Stimulated activated naive CD8-positive, alpha-beta T cell treated with anti-CD3 and anti-CD28 coated beads, Interleukin-15, Interleukin-2, amounts not matched to agents 100 ng/mL and 50 ng/mL, for 24 hours (primary cell): ENCODE measurements around the gene ELMOD3.
A peak's percentile ranks its signal among the peaks of the same experiment; 100 is the strongest.
"Not testable (repeated sequence)": the region's sequence is repeated elsewhere in the genome, so short reads cannot be mapped to it uniquely, and the experiment has no call there.

Experiments used
- H3K27ac Mint-ChIP-seq: one replicate; pipeline ENCODE4 v1.8.0; 2021; ENCODE audit warnings: mild to moderate bottlenecking, mixed read lengths
- H3K27me3 Mint-ChIP-seq: one replicate; pipeline ENCODE4 v1.8.0; 2021; ENCODE audit warnings: mixed read lengths
- H3K36me3 Mint-ChIP-seq: one replicate; pipeline ENCODE4 v1.8.0; 2021; ENCODE audit warnings: low read depth, mixed read lengths
- H3K4me1 Mint-ChIP-seq: one replicate; pipeline ENCODE4 v1.8.0; 2021; ENCODE audit warnings: low read depth, mixed read lengths
- H3K4me3 Mint-ChIP-seq: one replicate; pipeline ENCODE4 v1.8.0; 2021; ENCODE audit warnings: mild to moderate bottlenecking, mixed read lengths
- H3K9me3 Mint-ChIP-seq: one replicate; pipeline ENCODE4 v1.8.0; 2021; ENCODE audit warnings: mixed read lengths

ELMOD3 gene

DNA sequence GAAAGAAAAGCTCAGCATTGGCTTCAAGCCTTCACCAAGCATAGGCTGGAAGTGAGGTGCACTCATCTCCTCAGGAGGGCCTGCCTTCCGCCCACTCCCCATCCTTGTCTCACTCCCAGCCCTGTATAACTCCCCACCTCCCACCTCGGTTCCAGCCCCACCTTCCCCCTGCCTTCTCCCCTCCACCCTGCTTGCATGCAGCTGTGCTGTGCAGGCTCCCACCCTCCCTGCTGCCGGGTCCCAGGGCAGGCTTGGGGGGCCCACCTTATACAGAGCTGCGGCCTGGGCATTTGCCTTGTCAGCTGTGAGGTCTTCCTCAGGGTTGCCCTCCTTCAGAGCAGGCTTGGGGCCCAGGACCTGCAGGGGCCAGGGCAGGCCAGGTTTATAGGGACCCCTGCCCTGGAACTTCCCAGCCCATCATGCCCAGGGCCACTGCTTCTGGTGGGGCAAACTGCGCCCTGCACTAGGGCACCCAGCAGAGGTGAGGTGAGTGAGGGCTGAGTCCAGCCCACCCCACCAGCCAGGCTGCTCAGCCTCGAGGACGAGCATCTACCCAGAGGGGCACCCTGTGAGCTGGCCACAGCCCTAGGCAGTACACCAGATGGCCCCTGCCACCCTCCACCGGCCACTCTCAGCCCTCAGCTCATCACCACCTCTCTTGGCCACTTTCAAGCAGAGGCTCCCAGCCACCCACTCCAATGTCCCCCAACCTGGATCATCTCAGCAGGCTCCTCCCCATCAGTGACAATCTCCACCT is 44.0 kb downstream of the ELMOD3 start:
- Mint-ChIP-seq H3K9me3 (no peaks in the 10 kb centered on the region), H3K36me3 (peaks cover 19% of the 10 kb centered on the region), H3K27me3 (no peaks in the 10 kb centered on the region), H3K4me3 (no peak overlapping the region), H3K4me1 (peaks cover 8% of the 10 kb centered on the region), H3K27ac (peak overlapping the region; percentile 26)

DNA sequence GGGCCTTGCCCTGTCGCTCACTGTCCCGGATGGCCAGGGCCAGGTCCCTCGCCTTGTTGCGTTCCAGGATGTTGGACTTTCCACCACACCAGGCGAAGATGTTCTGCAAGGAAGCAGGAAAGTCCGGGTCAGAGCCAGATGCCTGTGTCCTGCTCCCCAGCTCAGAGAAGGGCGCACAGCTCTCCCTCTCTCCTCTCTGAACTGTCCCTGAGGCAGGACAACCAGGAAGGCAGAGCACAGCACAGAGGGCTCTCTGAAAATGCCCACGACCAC is 44.5 kb downstream of the ELMOD3 start:
- peaks cover 4% of the 10 kb centered on the region for H3K9me3 Mint-ChIP-seq
- H3K36me3 Mint-ChIP-seq = peaks cover 24% of the 10 kb centered on the region
- H3K4me3 Mint-ChIP-seq = no peak overlapping the region
- H3K27me3 Mint-ChIP-seq = no peaks in the 10 kb centered on the region
- peak overlapping the region; percentile 26 for H3K27ac Mint-ChIP-seq
- H3K4me1 Mint-ChIP-seq = peaks cover 8% of the 10 kb centered on the region

GRCh38 chr2:85400023-85400422 is 45.5 kb downstream of the ELMOD3 start:
- no peak overlapping the region for H3K4me3 Mint-ChIP-seq
- H3K9me3 Mint-ChIP-seq = peaks cover 4% of the 10 kb centered on the region
- no peaks in the 10 kb centered on the region for H3K27me3 Mint-ChIP-seq
- H3K27ac Mint-ChIP-seq = no peak overlapping the region
- H3K36me3 Mint-ChIP-seq = peaks cover 28% of the 10 kb centered on the region
- peaks cover 11% of the 10 kb centered on the region for H3K4me1 Mint-ChIP-seq

- Mint-ChIP-seq H3K36me3 (peaks cover 35% of the 10 kb centered on the region), H3K4me3 (no peak overlapping the region)
Measured at GRCh38 chr2:85400541-85401463, 46.2 kb downstream of the ELMOD3 start.

DNA sequence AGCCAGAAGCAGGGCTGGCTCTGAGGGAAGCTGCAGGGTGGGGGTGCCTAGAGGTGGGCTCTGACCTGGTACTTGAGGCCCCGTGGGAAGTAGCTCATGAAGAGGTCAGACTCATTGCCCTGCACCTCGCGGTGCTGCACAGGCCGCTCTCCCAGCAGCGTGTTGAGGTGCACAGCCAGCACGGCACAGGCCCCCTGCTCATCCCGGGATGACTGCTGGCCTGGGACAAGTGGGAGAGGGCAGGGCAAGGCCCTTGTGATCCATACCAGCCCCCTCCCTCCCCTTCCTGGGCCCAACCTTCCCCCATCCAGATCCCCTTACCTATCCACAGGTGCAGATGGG is 46.9 kb downstream of the ELMOD3 start:
- Mint-ChIP-seq H3K9me3 (peaks cover 4% of the 10 kb centered on the region), H3K4me1 (peaks cover 24% of the 10 kb centered on the region), H3K27me3 (no peaks in the 10 kb centered on the region), H3K27ac (no peak overlapping the region), H3K4me3 (no peak overlapping the region), H3K36me3 (peaks cover 35% of the 10 kb centered on the region)

More at GRCh38 chr2:85400541-85401463, 46.2 kb downstream of the ELMOD3 start:
- Mint-ChIP-seq H3K9me3 (peaks cover 4% of the 10 kb centered on the region), H3K27ac (no peak overlapping the region), H3K4me1 (peaks cover 19% of the 10 kb centered on the region), H3K27me3 (no peaks in the 10 kb centered on the region)

- Mint-ChIP-seq H3K27me3 (no peaks in the 10 kb centered on the region), H3K36me3 (peaks cover 35% of the 10 kb centered on the region)
Measured at GRCh38 chr2:85401844-85402243, 47.3 kb downstream of the ELMOD3 start.

GRCh38 chr2:85405201-85406059 is 50.9 kb downstream of the ELMOD3 start:
- H3K36me3 Mint-ChIP-seq = peaks cover 32% of the 10 kb centered on the region
- H3K27ac Mint-ChIP-seq = peak overlapping the region; percentile 91
- peaks cover 52% of the 10 kb centered on the region for H3K4me1 Mint-ChIP-seq
- no peaks in the 10 kb centered on the region for H3K27me3 Mint-ChIP-seq
- peaks cover 4% of the 10 kb centered on the region for H3K9me3 Mint-ChIP-seq
- H3K4me3 Mint-ChIP-seq = peak overlapping the region; percentile 61

More at GRCh38 chr2:85401844-85402243, 47.3 kb downstream of the ELMOD3 start:
- Mint-ChIP-seq H3K4me1 (peaks cover 24% of the 10 kb centered on the region), H3K4me3 (no peak overlapping the region), H3K27ac (no peak overlapping the region), H3K9me3 (peaks cover 4% of the 10 kb centered on the region)

GRCh38 chr2:85409845-85410583 is 55.4 kb downstream of the ELMOD3 start, which contains the start of gene CAPG:
Gene CAPG, minus strand, starts transcription at chr2:85410366. Its CDS starts 8,221 bp downstream, at chr2:85402145.
- H3K27ac Mint-ChIP-seq = peak within 1 kb of the TSS; percentile 69

DNA sequence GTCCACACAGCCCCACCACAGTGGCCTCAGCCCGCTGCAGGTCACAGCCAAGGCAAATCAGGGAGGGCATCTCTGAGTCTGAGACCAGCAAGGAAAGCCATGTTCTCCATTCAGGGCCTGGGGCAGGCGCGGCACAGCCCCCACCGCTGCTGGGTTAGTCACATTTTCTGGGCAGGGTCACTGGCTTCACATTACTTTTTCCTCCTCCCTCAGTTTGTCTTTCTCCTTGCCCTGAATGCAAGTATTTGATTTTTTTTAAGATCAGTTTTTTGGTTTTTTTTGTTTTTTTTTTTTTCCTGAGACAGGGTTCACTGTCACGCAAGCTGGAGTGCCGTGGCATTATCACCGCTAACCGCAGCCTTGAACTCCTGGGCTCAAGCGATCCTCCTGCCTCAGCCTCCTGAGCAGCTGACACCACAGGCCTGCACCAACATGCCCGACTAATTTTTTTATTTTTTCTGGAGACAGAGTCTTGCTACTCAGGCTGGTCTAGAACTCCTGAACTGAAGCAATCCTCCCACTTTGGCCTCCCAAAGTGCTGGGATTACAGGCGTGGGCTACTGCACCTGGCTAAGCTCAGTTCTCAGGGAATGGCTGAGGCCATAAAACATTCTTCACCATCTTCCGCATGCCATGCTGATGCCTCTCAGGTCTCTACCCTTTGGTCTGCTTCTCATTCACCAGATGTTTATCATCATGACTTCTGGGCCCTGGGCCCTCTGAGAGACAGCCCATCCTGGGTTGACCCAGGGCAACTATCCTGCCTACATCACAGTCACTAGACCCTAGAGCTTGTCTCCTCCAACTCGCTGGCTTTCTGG is 56.2 kb downstream of the ELMOD3 start:
- Mint-ChIP-seq H3K36me3 (no peaks in the 10 kb centered on the region), H3K9me3 (no peaks in the 10 kb centered on the region)

More at GRCh38 chr2:85409845-85410583, 55.4 kb downstream of the ELMOD3 start, which contains the start of gene CAPG:
- no peaks in the 10 kb centered on the region for H3K27me3 Mint-ChIP-seq
- no peaks in the 10 kb centered on the region for H3K9me3 Mint-ChIP-seq
- H3K4me3 Mint-ChIP-seq = peak within 1 kb of the TSS; percentile 80
- H3K36me3 Mint-ChIP-seq = peaks cover 8% of the 10 kb centered on the region
- peaks cover 75% of the 10 kb centered on the region for H3K4me1 Mint-ChIP-seq

DNA sequence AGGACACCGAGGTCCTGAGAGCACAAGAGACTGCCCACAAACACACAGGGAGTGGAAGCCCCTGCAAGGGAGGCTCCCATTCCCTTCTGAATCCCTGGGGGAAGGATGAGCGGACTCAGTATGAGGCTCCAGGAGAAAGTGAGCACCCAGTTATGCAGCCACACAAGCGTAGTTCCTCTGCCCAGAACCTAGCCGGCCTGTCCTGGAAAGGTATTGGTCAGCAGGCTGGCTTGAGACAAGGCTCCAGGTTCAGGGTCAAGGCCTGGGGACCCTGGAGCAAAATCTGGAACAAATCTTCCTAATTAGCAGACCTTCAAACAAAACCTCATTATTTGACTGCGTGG is 56.8 kb downstream of the ELMOD3 start:
- Mint-ChIP-seq H3K36me3 (no peaks in the 10 kb centered on the region), H3K9me3 (no peaks in the 10 kb centered on the region), H3K4me1 (peaks cover 67% of the 10 kb centered on the region), H3K27me3 (no peaks in the 10 kb centered on the region), H3K27ac (peak overlapping the region; percentile 43), H3K4me3 (no peak overlapping the region)

More for the DNA sequence above, 56.2 kb downstream of the ELMOD3 start:
- Mint-ChIP-seq H3K27me3 (no peaks in the 10 kb centered on the region), H3K4me1 (peaks cover 73% of the 10 kb centered on the region), H3K27ac (peak overlapping the region; percentile 69), H3K4me3 (peak overlapping the region; percentile 80)

- Mint-ChIP-seq H3K27ac (peak overlapping the region; percentile 79), H3K4me3 (peak overlapping the region; percentile 82), H3K27me3 (no peaks in the 10 kb centered on the region), H3K9me3 (no peaks in the 10 kb centered on the region), H3K4me1 (peaks cover 52% of the 10 kb centered on the region), H3K36me3 (no peaks in the 10 kb centered on the region)
Measured at GRCh38 chr2:85413592-85414420, 59.2 kb downstream of the ELMOD3 start.

DNA sequence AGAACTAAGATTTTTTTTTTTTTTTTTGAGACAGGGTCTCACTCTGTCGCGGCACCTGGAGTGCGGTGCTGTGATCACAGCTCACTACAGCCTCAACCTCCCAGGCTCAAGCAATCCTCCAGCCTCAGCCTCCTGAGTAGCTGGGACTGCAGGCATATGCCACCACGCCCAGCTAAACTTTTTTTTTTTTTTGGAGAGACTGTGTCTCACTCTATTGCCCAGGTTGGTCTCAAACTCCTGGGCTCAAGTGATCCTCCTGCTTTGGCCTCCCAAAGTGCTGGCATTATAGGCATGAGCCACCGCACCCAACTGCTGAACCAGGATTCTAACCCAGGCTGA is 59.8 kb downstream of the ELMOD3 start:
- H3K4me1 Mint-ChIP-seq = peaks cover 52% of the 10 kb centered on the region
- not testable (repeated sequence) for H3K27ac Mint-ChIP-seq, H3K9me3 Mint-ChIP-seq, H3K27me3 Mint-ChIP-seq, H3K36me3 Mint-ChIP-seq
- peak overlapping the region; percentile 10 for H3K4me3 Mint-ChIP-seq
